Activated naive CD4-positive, alpha-beta T cell treated with anti-CD3 and anti-CD28 coated beads, Interleukin-2, amount 50 U/mL, for 24 hours (primary cell): ENCODE measurements around the gene PLCG2.
A peak's percentile ranks its signal among the peaks of the same experiment; 100 is the strongest.
"Not testable (repeated sequence)": the region's sequence is repeated elsewhere in the genome, so short reads cannot be mapped to it uniquely, and the experiment has no call there.

ENCODE experiments used
- H3K27ac Mint-ChIP-seq: one replicate; pipeline ENCODE4 v1.8.0; 2021; ENCODE audit warnings: mild to moderate bottlenecking, mixed read lengths
- H3K27me3 Mint-ChIP-seq: one replicate; pipeline ENCODE4 v1.8.0; 2021; ENCODE audit warnings: mixed read lengths
- H3K36me3 Mint-ChIP-seq: one replicate; pipeline ENCODE4 v1.8.0; 2021; ENCODE audit warnings: mixed read lengths
- H3K4me1 Mint-ChIP-seq: one replicate; pipeline ENCODE4 v1.8.0; 2021; ENCODE audit warnings: mixed read lengths
- H3K4me3 Mint-ChIP-seq: one replicate; pipeline ENCODE4 v1.8.0; 2021; ENCODE audit warnings: mild to moderate bottlenecking, mixed read lengths
- H3K9me3 Mint-ChIP-seq: one replicate; pipeline ENCODE4 v1.8.0; 2021; ENCODE audit warnings: mixed read lengths

The PLCG2 gene

DNA sequence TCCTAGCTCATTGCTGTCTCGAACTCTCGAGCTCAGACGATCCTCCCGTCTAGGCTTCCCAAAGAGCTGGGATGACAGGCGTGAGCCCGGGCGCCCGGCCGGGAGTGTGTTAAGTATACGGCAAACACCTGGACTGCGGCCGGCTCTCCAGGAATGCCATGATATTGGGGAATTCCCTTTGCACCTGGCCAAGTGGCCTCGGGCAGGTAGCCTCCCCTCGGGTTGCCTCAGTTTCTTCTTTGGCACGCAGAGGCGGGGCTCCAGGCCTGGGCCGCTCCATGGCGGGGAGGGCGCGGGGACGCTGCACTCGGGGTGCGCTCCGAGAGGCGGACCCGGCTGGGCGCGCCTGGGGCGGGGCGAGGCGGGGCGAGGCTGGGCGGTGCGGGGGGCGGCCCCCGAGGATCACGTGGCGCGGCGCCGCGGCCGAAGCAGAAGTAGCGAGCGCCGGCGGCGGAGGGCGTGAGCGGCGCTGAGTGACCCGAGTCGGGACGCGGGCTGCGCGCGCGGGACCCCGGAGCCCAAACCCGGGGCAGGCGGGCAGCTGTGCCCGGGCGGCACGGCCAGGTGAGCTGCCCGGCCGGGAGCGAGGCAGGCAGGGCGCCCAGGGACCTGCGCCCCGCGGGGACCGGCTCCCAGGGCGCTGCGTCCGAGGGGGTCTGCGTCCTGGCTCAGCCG lies at the start of gene PLCG2:
Gene PLCG2 (plus strand): TSS at position 431 of the 675 bp plus-strand sequence. CDS start 6,699 bp downstream, outside the sequence.
- Mint-ChIP-seq H3K4me1 (peaks cover 13% of the 10 kb centered on the region), H3K27me3 (peaks cover 29% of the 10 kb centered on the region), H3K36me3 (no peaks in the 10 kb centered on the region), H3K27ac (no peak within 1 kb of the TSS), H3K9me3 (no peaks in the 10 kb centered on the region), H3K4me3 (peak within 1 kb of the TSS; percentile 83)

DNA sequence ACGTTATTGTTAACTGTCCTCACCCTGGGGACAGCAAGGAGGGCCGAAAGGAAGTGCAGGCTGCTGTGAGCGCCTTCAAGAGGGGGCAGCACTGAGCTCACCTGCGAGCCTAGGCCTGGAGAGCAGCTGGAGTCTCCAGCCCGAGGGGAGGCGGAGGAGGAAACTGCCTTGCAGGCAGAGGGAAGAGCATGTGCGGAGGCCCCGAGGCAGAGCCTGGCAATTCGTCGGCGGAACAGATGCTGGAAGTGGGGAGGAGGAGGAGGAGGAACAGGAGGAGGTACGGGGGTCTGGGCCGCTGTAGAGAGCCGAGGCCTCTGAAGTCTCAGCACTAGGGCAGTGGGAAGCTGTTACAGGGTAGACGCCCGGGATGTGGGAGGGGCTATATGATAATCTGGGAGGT lies 49.6 kb upstream of the PLCG2 start:
- Mint-ChIP-seq H3K27me3 (no peaks in the 10 kb centered on the region), H3K36me3 (no peaks in the 10 kb centered on the region), H3K4me1 (peaks cover 13% of the 10 kb centered on the region), H3K9me3 (no peaks in the 10 kb centered on the region), H3K27ac (peak overlapping the region; percentile 65), H3K4me3 (peak overlapping the region; percentile 71)

DNA sequence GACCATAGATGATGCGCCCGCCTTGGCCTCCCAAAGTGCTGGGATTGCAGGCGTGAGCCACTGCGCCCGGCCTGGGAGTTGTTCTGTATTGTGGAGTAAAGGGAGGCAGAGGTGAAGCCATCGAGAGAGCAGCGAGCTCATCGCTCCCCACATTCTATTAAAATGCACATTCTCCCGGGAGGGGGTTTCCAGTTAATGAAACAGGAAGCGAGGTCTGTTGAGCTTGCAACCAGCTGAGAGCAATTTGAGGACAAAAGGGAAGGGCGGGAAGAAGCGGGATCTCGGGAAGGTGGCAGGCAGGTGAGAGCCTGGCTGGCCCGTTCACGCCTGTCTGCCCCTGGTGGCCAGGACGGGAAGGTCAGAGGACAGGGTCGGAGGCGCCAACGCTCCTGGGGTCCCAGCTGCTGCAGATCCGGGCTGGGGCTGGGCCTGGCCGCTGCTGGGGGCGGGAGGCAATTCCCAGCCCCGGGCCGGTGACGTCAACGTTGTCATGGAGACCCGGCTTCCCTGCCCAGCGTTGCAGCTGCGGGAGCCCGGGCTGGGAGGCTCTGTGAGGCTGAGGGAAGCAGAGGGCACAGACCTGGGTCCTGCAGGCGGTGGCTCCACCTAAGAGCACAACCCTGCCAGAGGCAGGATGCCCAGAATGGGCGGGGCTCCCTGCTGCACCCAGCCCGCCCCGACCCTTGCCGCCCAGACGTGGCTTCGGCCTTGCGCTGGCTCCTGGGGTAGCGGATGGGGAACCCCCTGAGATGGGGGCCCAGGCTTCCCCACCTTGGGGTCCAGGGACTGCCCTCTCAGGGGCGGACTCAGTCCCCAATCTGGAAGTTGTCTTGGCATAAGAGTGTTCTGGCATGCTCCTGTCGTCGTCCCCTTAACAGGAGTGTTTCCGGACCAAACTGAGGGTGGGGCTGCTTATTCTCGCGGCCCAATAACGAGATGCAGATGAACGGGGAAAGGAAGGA lies 48.7 kb upstream of the PLCG2 start:
- Mint-ChIP-seq H3K27ac (peak overlapping the region; percentile 84), H3K4me1 (peaks cover 13% of the 10 kb centered on the region), H3K9me3 (no peaks in the 10 kb centered on the region), H3K36me3 (no peaks in the 10 kb centered on the region), H3K4me3 (peak overlapping the region; percentile 88), H3K27me3 (no peaks in the 10 kb centered on the region)

DNA sequence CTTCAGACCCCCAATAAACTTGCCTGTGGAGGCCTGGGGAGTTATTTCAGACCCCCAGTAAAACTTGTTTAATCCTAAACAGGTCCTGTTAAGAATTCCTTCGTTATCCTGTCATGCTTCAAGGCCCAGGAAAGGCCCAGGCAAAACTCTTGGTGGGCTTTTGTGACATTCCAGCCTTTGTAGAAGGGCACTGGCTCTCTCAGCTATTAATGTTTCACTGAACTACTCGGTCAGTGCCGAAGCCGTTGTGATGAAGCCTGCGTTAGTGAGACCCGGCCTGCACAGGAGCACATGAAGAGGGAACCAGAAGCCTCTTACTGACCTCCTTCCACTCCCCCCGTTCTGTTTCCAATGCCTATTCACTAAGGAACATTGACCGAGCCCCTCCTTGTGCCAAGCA lies 47.4 kb upstream of the PLCG2 start:
- peaks cover 13% of the 10 kb centered on the region for H3K4me1 Mint-ChIP-seq
- no peak overlapping the region for H3K27ac Mint-ChIP-seq
- no peaks in the 10 kb centered on the region for H3K27me3 Mint-ChIP-seq
- H3K9me3 Mint-ChIP-seq: no peaks in the 10 kb centered on the region
- no peaks in the 10 kb centered on the region for H3K36me3 Mint-ChIP-seq
- H3K4me3 Mint-ChIP-seq: no peak overlapping the region

DNA sequence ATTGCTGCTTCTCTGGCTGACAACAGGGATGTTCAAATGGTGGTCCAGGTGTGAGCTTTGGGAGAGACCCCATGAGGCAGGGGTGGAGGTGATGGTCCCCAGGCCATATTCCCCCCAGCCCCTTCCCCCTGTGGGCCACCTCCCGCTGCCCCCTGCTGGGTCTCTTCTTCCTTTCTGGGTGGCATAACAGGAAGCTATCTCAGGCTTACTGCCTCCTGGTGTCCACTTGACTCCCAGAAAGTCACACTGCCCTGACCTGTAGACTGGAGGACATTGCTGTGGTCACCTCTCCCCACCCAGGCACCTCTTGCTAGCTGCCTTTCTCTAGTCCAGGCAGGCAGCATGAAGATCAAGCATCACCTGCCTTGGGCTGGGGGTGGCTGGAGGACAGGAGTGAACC lies 46.4 kb upstream of the PLCG2 start:
- Mint-ChIP-seq H3K27ac (no peak overlapping the region), H3K4me3 (no peak overlapping the region), H3K27me3 (no peaks in the 10 kb centered on the region), H3K9me3 (no peaks in the 10 kb centered on the region), H3K4me1 (peaks cover 13% of the 10 kb centered on the region), H3K36me3 (no peaks in the 10 kb centered on the region)

DNA sequence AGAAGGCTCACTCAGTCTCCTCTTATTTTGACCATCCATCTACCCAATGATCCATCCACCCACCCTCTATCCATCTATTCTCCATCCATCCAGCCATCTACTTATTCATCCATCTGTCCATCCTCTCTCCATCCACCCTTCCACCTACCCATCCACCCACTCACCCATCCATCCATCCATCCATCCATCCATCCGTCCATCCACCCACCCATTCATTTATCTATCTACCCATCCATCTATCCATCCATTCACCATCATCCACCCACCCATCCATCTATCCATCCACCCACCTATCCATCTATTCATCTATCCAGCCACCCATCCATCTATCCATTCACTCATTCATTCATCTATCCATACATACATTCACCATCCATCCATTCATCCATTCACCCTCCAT lies 45.8 kb upstream of the PLCG2 start:
- H3K27ac Mint-ChIP-seq: no peak overlapping the region
- H3K4me1 Mint-ChIP-seq: peaks cover 19% of the 10 kb centered on the region
- no peaks in the 10 kb centered on the region for H3K9me3 Mint-ChIP-seq
- H3K27me3 Mint-ChIP-seq: no peaks in the 10 kb centered on the region
- no peaks in the 10 kb centered on the region for H3K36me3 Mint-ChIP-seq
- no peak overlapping the region for H3K4me3 Mint-ChIP-seq

DNA sequence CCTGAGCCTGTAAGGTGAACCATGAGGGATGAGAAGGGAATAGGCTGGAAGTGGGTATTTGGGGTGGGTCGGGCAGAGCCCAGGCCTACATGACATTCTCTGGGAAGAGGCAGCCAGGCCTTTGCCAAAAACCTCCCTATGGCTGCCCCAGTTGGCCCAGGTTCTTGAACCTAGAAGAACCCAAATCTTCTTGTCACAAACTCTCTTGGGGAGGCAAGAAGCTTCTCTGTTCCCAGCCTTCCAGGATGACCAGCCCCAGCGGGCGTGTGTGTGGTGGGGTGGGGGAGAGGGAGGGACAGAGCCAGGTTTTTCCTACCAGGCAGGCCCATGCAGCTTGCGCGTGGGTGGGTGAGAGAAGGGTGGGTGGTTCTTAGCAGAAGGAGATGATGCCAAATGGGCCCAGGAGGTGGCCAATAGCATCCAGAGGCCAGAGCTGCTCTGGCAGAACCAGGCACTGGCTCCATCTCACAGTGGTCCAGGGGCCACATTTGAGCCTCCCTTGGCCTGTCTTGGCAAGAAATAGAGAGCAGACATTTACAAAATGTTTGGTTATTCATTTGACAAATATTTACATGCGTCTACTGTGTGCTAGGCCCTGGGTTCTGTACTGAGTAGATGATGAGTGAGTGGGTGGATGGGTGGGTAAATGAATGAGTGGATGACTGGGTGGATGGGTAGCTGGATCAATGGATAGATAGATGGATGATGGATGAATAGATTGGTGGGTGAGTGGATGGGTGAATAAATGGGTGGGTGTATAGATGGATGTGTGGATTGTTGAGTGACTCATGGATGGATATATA lies 44.3 kb upstream of the PLCG2 start:
- Mint-ChIP-seq H3K36me3 (no peaks in the 10 kb centered on the region), H3K4me1 (peaks cover 16% of the 10 kb centered on the region), H3K4me3 (no peak overlapping the region), H3K27ac (no peak overlapping the region), H3K9me3 (no peaks in the 10 kb centered on the region), H3K27me3 (no peaks in the 10 kb centered on the region)

DNA sequence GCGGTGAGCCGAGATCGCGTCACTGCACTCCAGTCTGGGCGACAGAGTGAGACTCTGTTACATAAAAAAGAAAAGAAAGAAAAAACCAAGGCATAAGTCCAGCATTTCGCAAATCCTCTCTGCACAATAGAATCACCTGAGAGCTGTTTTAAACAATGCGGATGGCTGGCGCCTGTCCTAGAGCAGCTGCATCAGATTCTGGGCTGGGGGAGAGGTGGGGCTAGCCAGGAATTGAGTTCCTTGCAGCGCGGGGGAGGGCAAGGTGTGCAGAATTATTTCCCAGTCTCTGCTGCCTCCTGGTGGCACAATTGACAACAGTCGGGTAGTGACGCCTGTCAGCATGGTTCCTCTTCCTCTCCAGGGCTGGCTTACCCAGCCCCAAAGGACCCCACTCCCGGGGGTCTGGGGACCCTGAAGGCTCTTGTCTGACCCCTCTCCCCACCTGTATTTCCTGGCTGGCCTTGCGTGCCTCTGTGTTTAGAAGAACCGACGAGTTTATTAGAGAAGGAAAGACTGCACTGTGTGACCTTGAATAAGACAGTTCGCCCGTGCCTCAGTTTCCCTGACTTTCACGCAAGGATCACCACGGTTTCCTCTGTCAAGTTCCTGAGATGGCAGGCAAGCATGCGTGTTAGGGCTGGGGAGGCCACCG lies 41.1 kb upstream of the PLCG2 start:
- no peaks in the 10 kb centered on the region for H3K36me3 Mint-ChIP-seq
- H3K27ac Mint-ChIP-seq: peak overlapping the region; percentile 14
- peaks cover 6% of the 10 kb centered on the region for H3K4me1 Mint-ChIP-seq
- H3K4me3 Mint-ChIP-seq: peak overlapping the region; percentile 67
- no peaks in the 10 kb centered on the region for H3K9me3 Mint-ChIP-seq
- H3K27me3 Mint-ChIP-seq: no peaks in the 10 kb centered on the region

DNA sequence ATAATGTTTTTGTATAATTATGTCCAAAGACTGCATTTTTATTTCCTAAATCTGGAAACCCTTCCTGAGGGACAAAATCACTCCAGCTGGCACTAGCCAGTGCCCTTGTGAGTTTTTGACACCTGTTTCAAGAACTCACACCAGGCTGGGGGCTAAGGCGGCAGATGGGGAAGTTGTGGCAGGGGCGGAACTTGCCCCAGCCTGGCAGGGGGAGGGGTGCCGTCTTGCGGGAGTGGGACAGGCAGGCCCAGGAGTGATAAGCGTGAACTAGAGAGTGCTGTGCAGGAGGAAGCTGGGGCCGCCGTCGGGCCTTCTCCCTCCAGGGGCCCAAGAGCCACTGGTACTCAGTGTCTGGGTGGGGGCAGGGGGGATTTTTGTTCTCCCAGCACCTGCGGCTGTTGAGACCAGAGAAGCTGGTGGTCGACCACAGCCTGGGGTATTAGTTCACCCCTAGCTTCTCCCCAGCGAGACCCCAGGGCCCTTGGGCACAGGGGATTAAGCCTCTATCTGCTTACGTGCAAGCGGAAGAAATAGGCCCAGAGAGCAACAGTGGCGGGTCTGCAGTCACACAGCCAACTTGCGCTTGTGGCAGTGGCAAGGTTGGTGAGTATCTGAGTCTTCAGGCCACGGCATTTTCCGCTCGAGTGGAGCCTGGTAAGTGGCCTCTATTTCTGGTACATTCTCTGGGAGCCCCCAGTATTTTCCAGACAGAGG lies 40.2 kb upstream of the PLCG2 start:
- no peaks in the 10 kb centered on the region for H3K9me3 Mint-ChIP-seq
- H3K4me1 Mint-ChIP-seq: peaks cover 6% of the 10 kb centered on the region
- H3K36me3 Mint-ChIP-seq: no peaks in the 10 kb centered on the region
- H3K27me3 Mint-ChIP-seq: no peaks in the 10 kb centered on the region
- H3K4me3 Mint-ChIP-seq: no peak overlapping the region
- H3K27ac Mint-ChIP-seq: no peak overlapping the region

DNA sequence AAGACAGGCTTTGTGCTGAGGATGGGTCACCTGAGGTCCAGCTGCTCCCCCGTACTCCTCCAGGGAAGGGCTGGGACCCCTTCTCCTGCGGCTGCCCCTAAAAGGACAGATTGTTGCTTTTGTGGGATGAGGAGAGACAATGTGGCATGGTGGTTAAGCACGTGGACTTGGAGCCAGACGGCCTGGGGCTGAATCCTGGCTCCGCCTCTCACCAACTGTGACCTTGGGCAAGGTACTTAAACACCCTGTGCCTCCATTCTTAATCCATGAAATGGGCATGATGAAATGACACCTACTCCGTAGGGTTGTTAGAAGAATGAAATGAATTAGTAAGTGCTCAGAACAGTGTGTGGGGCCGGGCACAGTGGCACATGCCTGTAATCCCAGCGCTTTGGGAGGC lies 39.6 kb upstream of the PLCG2 start:
- Mint-ChIP-seq H3K4me3 (no peak overlapping the region), H3K4me1 (peaks cover 6% of the 10 kb centered on the region), H3K27ac (no peak overlapping the region), H3K27me3 (no peaks in the 10 kb centered on the region), H3K36me3 (no peaks in the 10 kb centered on the region), H3K9me3 (no peaks in the 10 kb centered on the region)

DNA sequence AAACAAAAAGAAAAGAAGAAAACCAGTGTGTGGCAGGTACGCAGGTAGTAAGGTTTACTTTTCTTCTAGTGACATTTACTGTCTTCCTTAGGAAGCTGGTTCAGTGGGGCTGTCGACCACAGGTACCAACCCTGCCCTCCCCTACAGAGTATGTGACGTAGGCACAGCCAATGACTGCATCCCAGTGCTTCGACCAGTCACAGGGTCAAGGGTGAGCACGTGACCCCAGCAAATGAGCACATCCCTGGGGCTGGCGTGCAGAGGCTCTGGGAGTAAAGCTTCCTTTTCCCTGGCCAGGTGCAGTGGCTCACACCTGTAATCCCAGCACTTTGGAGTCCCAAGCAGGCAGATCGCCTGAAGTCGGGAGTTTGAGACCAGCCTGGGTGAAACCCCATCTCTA lies 38.9 kb upstream of the PLCG2 start:
- Mint-ChIP-seq H3K27ac (no peak overlapping the region), H3K36me3 (no peaks in the 10 kb centered on the region), H3K4me1 (peaks cover 6% of the 10 kb centered on the region), H3K4me3 (no peak overlapping the region), H3K27me3 (no peaks in the 10 kb centered on the region), H3K9me3 (no peaks in the 10 kb centered on the region)

DNA sequence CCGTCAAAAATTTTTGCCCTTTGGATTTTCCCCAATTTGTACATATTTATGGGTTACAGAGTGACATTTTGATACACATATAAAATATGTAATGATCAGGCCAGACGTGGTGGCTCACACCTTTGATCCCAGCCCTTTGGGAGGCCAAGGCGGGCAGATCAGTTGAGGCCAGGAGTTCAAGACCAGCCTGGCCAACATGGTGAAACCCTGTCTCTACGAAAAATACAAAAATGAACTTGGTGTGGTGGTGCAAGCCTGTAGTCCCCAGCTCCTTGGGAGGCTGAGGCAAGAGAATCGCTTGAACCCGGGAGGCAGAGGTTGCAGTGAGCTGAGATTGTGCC lies 37.7 kb upstream of the PLCG2 start:
- peaks cover 16% of the 10 kb centered on the region for H3K4me1 Mint-ChIP-seq
- not testable (repeated sequence) for H3K36me3 Mint-ChIP-seq, H3K4me3 Mint-ChIP-seq, H3K9me3 Mint-ChIP-seq, H3K27me3 Mint-ChIP-seq, H3K27ac Mint-ChIP-seq

DNA sequence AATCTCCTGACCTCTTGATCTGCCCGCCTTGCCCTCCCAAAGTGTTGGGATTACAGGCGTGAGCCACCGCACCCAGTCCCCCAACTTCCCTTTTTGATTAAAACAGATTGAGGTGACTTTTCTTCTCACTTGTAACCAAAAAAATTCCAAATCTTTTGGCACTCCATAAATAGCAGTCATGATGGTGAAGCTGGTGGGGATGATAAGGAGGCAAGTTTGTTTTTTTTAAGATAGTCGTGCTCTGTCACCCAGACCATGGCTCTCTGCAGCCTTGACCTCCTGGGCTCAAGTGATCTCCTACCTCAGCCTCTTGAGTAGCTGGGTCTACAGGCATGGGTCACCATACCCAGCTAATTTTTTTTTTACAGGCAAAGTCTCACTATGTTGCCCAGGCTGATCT lies 34.7 kb upstream of the PLCG2 start:
- Mint-ChIP-seq H3K4me3 (no peak overlapping the region), H3K27ac (no peak overlapping the region), H3K27me3 (no peaks in the 10 kb centered on the region), H3K36me3 (no peaks in the 10 kb centered on the region), H3K9me3 (no peaks in the 10 kb centered on the region), H3K4me1 (peaks cover 10% of the 10 kb centered on the region)

DNA sequence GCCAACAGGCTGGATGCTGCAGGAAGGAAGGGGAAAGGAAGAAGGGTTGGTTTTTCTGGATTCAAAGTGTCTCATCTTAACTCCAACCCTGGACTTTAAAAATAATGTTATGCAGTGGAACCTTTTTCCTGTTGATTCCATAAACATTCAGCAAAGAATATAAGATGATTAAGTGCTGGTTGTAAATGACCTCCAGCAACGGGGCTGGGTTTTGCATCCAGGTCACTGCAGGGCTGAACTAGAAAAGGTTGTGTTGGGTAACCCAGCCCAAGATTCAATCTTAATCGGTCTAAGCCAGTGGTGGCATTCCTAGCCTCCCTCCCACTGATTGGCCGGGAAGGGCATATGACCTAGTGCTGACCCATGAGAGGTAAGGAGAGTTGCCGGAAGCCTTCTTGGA lies 34.2 kb upstream of the PLCG2 start:
- no peak overlapping the region for H3K27ac Mint-ChIP-seq

More for the DNA sequence above, 34.2 kb upstream of the PLCG2 start:
- no peaks in the 10 kb centered on the region for H3K27me3 Mint-ChIP-seq
- H3K9me3 Mint-ChIP-seq: no peaks in the 10 kb centered on the region
- no peak overlapping the region for H3K4me3 Mint-ChIP-seq
- peaks cover 10% of the 10 kb centered on the region for H3K4me1 Mint-ChIP-seq
- no peaks in the 10 kb centered on the region for H3K36me3 Mint-ChIP-seq
